ENCODE measurements around the gene MACF1. TPM values are rescaled to one million over a fixed set of nuclear protein-coding genes. Genes with fewer than 3 reads are reported as not detected.

MACF1 gene
- total RNA-seq, 1 donor from 2014 or later, result 316 TPM

GRCh38 chr1:39411526-39412478 lies 207.3 kb downstream of the MACF1 start:
- DNase-seq (ENCODE audit: low read depth in 2 of 2), result no peak

GRCh38 chr1:39412892-39413291 lies 208.4 kb downstream of the MACF1 start:
- no peak for DNase-seq (ENCODE audit: low read depth in 2 of 2)

- DNase-seq (ENCODE audit: low read depth in 2 of 2), result no peak
These were observed 209.5 kb downstream of the MACF1 start for GRCh38 chr1:39413902-39414528.

- no peak for DNase-seq (ENCODE audit: low read depth in 2 of 2)
These were observed 211.1 kb downstream of the MACF1 start for GRCh38 chr1:39415553-39415952.

- DNase-seq (ENCODE audit: low read depth in 2 of 2), result no peak
These were observed 212.1 kb downstream of the MACF1 start for GRCh38 chr1:39416609-39417008.

GRCh38 chr1:39418236-39418635 lies 213.7 kb downstream of the MACF1 start:
- no peak for DNase-seq (ENCODE audit: low read depth in 2 of 2)

GRCh38 chr1:39420493-39420892 lies 216.0 kb downstream of the MACF1 start:
- DNase-seq (ENCODE audit: low read depth in 2 of 2), result no peak

- DNase-seq (ENCODE audit: low read depth in 2 of 2), result no peak
These were observed 218.1 kb downstream of the MACF1 start for GRCh38 chr1:39422614-39423013.

- no peak for DNase-seq (ENCODE audit: low read depth in 2 of 2)
These were observed 220.7 kb downstream of the MACF1 start for GRCh38 chr1:39425151-39425550.

- DNase-seq (ENCODE audit: low read depth in 2 of 2), result no peak
These were observed 221.1 kb downstream of the MACF1 start for GRCh38 chr1:39425634-39426033.

GRCh38 chr1:39426346-39426745 lies 221.9 kb downstream of the MACF1 start:
- no peak for DNase-seq (ENCODE audit: low read depth in 2 of 2)

GRCh38 chr1:39427374-39427773 lies 222.9 kb downstream of the MACF1 start:
- DNase-seq (ENCODE audit: low read depth in 2 of 2), result no peak

GRCh38 chr1:39427912-39428311 lies 223.4 kb downstream of the MACF1 start:
- no peak for DNase-seq (ENCODE audit: low read depth in 2 of 2)

- DNase-seq (ENCODE audit: low read depth in 2 of 2), result peak in 1 of 2 donors; percentile 75
These were observed 227.4 kb downstream of the MACF1 start for GRCh38 chr1:39431927-39432326.

- DNase-seq (ENCODE audit: low read depth in 2 of 2), result no peak
These were observed 230.4 kb downstream of the MACF1 start for GRCh38 chr1:39434797-39435395.

GRCh38 chr1:39435597-39435996 lies 231.1 kb downstream of the MACF1 start:
- no peak for DNase-seq (ENCODE audit: low read depth in 2 of 2)

- no peak for DNase-seq (ENCODE audit: low read depth in 2 of 2)
These were observed 232.3 kb downstream of the MACF1 start for GRCh38 chr1:39436842-39437241.

GRCh38 chr1:39438042-39438441 lies 233.5 kb downstream of the MACF1 start:
- no peak for DNase-seq (ENCODE audit: low read depth in 2 of 2)

GRCh38 chr1:39440856-39441255 lies 236.4 kb downstream of the MACF1 start:
- DNase-seq (ENCODE audit: low read depth in 2 of 2), result no peak

GRCh38 chr1:39441797-39442196 lies 237.3 kb downstream of the MACF1 start:
- DNase-seq (ENCODE audit: low read depth in 2 of 2), result no peak

- DNase-seq (ENCODE audit: low read depth in 2 of 2), result no peak
These were observed 241.1 kb downstream of the MACF1 start for GRCh38 chr1:39445573-39445972.

GRCh38 chr1:39446986-39447567 lies 242.6 kb downstream of the MACF1 start:
- no peak for DNase-seq (ENCODE audit: low read depth in 2 of 2)
